ENCODE results near the gene SH2D2A. TPM values are rescaled to one million over a fixed set of nuclear protein-coding genes. Genes with fewer than 3 reads are reported as not detected.

The SH2D2A gene
- total and polyA plus RNA-seq, 2 of the 4 experiments (the other 2 are of a cell fraction): not detected

GRCh38 chr1:156781585-156782186 lies 35.0 kb downstream of the SH2D2A start:
- Histone ChIP-seq H3K4me1 (ENCODE audit: control insufficient read depth, insufficient read depth, low read length) (peaks cover 5% of the 10 kb centered on the region), H2BK20ac (ENCODE audit: low read depth, low read length) (no peak overlapping the region), H2BK5ac (ENCODE audit: low read depth, low read length, poor library complexity, severe bottlenecking) (no peak overlapping the region), H3K27ac (ENCODE audit: insufficient read depth, low read length) (no peak overlapping the region), H2BK15ac (ENCODE audit: low read depth, low read length) (no peak overlapping the region), H2AFZ (replicated peaks; ENCODE audit: low read length, poor library complexity) (no peak overlapping the region), H3K4me2 (ENCODE audit: low read depth, low read length) (no peak overlapping the region), H4K5ac (ENCODE audit: low read depth, low read length) (no peak overlapping the region), H3K9me3 (ENCODE audit: control insufficient read depth, insufficient read depth, low read length) (no peaks in the 10 kb centered on the region), H3K18ac (ENCODE audit: low read depth, low read length) (no peak overlapping the region), H3K56ac (ENCODE audit: extremely low read depth, insufficient read depth, low read length) (no peak overlapping the region), H3K4ac (ENCODE audit: low read depth, low read length) (no peak overlapping the region), H3K9me1 (ENCODE audit: insufficient read depth, low read length) (peaks cover 6% of the 10 kb centered on the region), H3K14ac (replicated peaks; ENCODE audit: low read depth, low read length) (no peak overlapping the region), H4K91ac (ENCODE audit: insufficient read depth, low read depth, low read length) (no peak overlapping the region), H2AK5ac (ENCODE audit: low read depth, low read length) (no peak overlapping the region), H3K23ac (ENCODE audit: low read depth, low read length) (no peak overlapping the region), H2BK120ac (ENCODE audit: low read depth, low read length) (no peak overlapping the region), H3K9ac (ENCODE audit: low read depth, low read length) (no peak overlapping the region), H3K27me3 (ENCODE audit: control insufficient read depth, insufficient read depth, low read length) (no peaks in the 10 kb centered on the region), H3K36me3 (ENCODE audit: control insufficient read depth, insufficient read depth, low read length) (peaks cover 19% of the 10 kb centered on the region), H4K20me1 (ENCODE audit: insufficient read depth, low read length) (peaks cover 66% of the 10 kb centered on the region), H4K8ac (ENCODE audit: low read depth in 2 of 2, low read length in 2 of 2) (no peak overlapping the region), H3K79me1 (ENCODE audit: low read depth in 1 of 2, low read length in 2 of 2) (peaks cover 32 to 71% of the 10 kb centered on the region in 2 experiments), H3K4me3 (ENCODE audit: insufficient read depth, low read depth, low read length) (no peak overlapping the region), H2AK9ac (replicated peaks; ENCODE audit: low read depth, low read length, poor library complexity) (no peak overlapping the region)
- no TSS peak for BruUV-seq (replicated peaks)
- ATAC-seq (ENCODE audit: low read depth) (peak; percentile 85), DNase-seq (peak; percentile 67)
- TF ChIP-seq RAD21 (IDR thresholded peaks at IDR 0.05; ENCODE audit: low read length) (no peak), MAFK (IDR thresholded peaks at IDR 0.05; ENCODE audit: low read depth, low read length) (no peak), RCOR1 (IDR thresholded peaks at IDR 0.05; ENCODE audit: insufficient replicate concordance, low read length) (no peak), SMC3 (IDR thresholded peaks at IDR 0.05; ENCODE audit: low read depth, low read length) (no peak), CEBPB (IDR thresholded peaks at IDR 0.05; ENCODE audit: low read depth, low read length) (peak; percentile 58; the same call in 1 of the 2 replicates), USF2 (IDR thresholded peaks at IDR 0.05; ENCODE audit: low read depth, low read length) (no peak), POLR2A (IDR thresholded peaks at IDR 0.05; ENCODE audit: low read depth, low read length) (no peak), FOS (IDR thresholded peaks at IDR 0.05; ENCODE audit: low read depth, low read length) (0 out of 2 replicates have a peak, but pooled peaks have one; percentile 8)
- dilution Hi-C loops (cut with HindIII; ENCODE audit: low sequenced_read_pairs, unreplicated experiment): no loop called here
- ChIA-PET CTCF (interaction anchor here (0.5 to 1.6 kb wide), 4 partner anchors 9 to 56 kb away, joined by 3 to 6 read pairs (median 5); no protein-coding TSS in a partner anchor), POLR2A (ENCODE audit: unreplicated experiment) (no interaction called here)
- in situ Hi-C loops (cut with MboI; ENCODE audit: low sequenced_read_pairs): no loop called here
- intact Hi-C loops (cut with micrococcal nuclease): no loop called here
